NCI-H187 treated with DMSO at 0.1 percent for 48 hours (cell line): Measurements from ENCODE around the gene UBTD1.

ENCODE experiments used
- DNase-seq: peaks from one replicate; lab custom pipeline; 2025; lab: John Stamatoyannopoulos, UW

Gene UBTD1

DNA sequence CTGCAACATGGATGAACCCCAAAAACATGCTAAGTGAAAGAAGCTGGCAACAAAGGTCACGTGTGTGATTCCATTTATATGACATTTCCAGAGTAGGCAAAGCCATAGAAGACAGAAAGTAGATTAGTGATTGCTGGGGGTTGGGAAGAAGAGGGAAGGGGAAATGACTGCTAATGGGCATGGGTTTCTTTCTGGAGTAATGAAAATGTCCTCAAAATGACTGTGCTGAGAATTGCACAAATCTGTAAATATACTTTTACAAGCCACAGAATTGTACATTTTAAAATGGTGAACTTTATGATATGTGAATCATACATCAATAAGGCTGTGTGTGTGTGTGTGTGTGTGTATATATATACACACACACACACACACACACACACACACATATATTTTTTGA lies 16.3 kb upstream of the UBTD1 start:
- no peak for DNase-seq

DNA sequence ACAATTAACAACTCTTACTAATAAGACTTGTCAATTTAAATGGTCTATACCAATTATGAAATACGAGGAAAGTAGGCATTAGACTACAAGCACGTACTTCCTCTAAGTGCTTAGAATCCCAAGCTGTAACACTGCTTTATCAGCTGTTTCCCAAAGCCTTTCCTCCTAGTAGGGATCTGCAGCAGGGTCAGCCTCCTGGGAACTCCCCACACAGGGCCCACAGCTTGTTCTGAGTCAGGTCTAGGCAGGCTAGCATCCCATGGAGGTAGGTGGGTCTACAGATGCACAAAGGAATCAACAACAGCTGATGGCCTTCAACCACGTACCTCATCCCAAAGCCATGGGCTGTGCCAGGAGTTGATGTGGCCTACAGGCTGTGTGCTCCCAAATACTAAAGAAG lies 15.2 kb upstream of the UBTD1 start:
- DNase-seq, result no peak

DNA sequence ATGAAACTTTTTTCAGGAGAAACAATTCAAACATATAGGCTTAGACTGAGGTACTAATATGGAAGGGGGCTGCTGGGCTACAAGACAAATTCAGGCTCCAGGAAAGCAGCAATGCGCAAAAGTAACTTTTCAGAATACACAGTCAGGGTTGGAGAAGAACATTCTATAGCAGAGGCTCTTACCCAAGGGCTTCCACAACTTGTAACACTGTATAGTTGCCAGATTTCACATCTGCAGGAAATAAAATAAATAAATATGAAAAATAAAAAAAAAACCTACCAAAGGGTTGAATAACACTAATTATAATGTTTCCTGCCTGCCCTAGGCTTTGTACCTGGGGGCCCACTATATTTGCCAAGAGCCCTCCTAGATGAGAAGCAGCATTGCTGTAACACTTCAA lies 14.8 kb upstream of the UBTD1 start:
- no peak for DNase-seq

DNA sequence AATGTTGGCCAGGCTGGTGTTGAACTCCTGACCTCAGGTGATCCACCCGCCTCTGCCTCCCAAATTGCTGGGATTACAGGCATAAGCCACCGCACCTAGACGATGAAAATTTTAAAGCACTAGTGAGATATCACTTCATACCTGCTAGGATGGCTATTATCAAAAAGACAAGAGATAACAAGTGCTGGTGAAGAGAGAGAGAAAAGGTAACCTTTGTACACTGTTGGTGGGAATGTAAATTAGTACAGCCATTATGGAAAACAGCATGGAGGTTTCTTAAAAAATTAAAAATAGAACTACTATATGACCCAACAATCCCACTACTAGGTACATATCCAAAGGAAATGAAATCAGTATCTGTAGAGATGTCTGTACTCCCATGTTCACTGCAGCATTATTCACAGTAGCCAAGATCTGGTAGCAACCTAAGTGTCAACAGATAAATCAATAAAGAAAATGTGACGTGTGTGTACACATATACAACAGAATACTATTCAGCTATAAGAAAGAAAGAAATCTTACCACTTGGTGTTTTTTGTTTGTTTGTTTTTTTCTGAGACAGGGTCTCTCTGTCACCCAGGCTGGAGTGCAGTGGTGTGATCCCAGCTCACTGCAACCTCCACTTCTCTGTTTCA lies 13.0 kb upstream of the UBTD1 start:
- DNase-seq, result no peak

DNA sequence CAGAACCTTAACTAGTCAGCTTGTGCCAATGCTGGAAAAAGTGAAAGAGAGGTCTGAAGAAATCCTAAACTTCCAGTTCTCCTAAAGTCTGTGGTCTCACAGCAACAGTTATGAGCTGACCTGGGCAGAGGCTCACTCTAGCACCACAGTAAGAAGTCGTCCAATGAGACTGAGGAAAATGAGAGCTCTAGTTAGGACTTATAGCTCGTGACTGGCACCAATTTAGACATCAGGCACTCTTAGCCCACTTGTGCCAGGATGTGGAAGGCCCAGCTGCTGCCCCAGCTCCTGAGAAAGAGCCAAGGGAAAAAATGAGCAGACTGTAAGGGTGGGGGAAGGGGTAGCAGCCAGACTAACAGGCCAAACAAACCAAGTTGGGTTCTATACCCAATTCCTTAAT lies 8.1 kb upstream of the UBTD1 start:
- no peak for DNase-seq

DNA sequence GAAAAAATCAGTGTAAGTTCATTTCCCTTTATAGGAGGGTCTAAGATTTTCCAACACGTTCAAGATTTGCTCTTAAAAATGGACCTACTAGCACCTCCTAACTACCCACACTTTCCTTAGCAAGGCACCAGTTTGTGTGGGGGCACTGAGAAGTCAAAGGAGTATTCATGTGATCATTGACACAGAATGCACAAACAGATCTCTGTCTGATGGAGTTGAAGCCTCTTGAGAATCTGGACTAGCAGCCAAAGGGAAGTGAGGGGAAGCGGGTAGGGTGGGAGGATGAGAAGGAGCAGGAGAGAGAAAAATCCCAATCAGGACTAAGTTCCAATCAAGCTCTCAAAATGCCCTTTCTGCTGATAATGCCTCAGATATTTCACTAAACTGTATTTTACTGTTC lies 4.6 kb upstream of the UBTD1 start:
- no peak for DNase-seq

DNA sequence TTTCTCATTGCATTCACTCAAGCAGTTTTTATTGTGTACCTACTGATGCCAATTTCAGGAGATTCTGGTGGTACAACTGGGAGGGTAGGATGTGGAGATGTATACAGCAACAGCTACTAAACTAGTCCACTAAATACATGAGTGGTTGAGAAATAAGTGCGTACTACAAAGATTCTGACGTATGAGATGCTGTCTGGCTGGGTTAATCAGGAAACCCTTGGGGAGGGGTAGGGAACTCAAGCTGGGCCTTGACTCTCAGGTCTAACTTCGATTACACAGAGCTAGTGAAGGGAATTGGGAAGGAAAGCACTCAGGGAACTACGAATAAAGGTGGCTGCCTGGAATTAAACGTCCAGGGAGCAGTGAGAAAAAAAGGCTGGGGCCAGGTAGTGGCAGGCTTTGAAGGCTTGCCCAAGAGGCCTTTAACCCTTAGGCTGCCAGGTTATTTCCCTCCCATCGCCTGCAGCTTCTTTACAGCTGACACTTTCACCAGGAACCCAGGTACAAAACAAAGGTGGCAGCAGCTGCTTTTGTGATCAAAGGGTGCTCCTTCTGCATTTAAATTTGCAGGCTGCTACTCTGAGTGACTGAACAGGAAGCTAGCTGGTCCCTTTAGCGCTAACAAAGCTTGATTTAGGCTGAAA lies 3.7 kb upstream of the UBTD1 start:
- DNase-seq, result no peak

DNA sequence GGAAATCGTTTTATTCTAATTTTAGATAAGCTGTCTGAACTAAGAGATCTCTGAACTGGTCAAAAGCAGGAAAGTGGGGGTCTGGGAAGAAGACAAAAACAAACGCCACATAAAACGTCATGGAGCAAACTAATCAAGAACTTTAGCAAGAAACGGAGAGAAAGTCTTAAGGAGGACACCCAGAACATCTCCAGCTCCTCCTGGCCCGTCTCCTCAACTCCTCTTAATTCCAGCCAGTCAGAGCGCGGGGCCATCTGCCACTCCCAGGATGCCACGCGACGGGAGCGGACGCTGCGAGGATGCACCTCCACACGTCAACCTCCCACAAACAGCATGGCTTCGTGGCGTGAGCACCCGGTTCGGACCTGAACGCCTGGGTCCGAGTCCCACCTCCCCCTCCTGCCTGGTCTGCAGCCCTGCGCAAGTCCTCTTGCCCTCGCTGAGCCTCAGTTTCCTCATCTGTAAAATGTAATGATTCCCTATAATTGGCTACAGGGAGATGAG lies 1.1 kb upstream of the UBTD1 start:
- DNase-seq, result no peak

DNA sequence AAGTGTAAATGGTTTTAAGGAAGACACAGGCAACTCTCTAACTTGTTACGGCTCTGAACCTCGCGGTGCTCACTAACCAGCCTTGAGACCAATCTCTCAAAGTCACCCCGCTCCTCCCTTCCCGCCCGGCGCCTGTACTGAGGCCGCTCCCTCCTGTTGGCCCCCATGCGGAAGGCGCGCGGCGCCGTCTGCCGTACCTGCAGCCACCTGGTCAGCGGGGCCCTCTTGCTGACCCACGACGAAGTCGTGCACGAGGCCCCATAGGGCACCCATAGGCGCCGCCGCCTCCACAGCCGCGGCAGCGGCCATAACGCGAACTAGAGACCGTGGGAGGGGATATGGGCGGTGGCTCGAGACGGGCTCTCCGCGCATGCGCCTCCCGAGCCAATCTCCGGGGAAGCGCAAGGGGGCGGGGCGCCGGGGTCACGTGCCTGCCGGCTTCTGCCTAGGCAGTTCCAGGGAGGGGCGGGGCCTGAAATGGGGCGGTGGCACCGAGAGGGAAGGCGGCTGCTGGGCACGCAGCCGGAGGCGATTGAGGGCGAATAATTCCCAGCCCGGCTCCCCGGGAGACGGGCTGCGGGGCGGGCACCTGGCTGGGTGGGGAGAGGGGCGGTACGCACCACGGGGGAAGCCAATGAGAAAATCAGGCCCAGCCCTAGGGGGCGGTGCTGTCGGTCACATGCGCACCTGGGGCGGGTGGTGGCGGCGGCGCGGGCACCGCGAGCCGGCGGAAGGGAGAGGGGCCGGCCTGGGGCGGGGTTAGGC lies 466 bp upstream of the UBTD1 start, which contains the start of gene MMS19:
MMS19 (minus strand) TSS at position 347 of the 765 bp plus-strand sequence; CDS start at position 309, 38 bp downstream.
- DNase-seq, result peak; percentile 53

DNA sequence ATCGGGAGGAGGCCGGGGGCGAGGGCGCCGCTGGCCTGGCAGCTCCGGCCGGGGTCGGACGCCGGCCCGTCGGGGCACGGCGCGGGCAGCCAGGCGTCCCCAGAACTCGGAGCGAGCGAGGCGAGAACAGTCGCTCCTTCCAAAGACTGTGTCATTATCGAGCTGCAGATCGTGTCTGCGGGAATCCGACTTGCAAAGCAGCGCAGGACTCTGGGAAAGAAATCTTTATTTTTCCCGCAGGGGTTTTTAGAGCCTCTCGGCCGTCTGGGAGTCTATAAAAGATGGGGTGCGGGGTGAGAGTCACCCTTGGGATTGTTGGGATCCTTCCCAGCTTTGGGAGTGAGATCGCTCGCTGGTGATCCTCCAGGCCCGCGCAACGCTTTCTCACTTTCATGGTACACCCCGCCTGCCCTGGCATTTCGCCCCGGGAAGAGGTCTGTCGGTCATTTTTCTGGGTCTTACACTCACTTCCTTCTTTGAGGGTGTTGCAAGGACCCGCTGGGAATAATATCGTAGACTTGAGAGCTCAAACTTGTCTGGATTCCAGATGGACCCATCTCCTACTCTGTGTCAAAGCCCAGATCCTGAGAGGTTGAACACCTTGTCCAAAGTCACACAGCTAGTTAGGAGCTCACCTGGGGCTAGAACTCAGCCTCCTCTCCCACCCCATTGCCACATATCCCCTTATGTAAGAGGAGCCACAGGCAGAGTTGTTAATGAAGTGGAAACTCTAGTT lies 1.0 kb downstream of the UBTD1 start:
- no peak for DNase-seq

DNA sequence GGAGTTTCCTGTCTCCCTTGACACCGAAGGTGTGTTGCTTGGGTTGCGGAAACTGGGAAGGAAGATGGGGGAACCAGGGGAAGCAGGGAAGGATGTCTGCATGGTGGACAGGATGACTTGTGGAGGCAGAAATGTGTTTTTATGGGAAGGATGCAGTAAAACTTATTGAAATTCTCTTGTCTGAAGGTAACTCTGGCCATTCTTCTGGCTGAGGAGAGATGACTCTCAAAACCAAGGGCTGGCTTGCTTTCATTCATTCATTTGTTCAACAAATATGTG lies 1.5 kb downstream of the UBTD1 start:
- DNase-seq, result no peak

DNA sequence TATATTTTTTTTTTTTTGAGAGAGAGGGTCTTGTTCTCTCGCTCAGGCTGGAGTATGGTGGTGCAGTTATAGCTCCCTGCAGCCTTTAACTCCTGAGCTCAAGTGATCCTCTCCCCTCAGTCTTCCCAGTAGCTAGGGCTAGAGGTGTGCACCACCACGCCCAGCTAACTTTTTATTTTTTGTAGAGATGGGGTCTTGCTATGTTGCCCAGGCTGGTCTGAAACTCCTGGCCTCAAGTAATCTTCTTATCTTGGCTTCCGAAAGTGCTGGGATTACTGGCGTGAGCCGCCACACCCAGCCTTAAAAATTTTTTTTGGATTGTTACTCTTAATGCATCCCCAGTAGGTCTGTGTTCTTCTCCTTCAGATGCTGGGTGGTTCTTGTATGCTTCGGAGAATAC lies 4.2 kb downstream of the UBTD1 start:
- no peak for DNase-seq

DNA sequence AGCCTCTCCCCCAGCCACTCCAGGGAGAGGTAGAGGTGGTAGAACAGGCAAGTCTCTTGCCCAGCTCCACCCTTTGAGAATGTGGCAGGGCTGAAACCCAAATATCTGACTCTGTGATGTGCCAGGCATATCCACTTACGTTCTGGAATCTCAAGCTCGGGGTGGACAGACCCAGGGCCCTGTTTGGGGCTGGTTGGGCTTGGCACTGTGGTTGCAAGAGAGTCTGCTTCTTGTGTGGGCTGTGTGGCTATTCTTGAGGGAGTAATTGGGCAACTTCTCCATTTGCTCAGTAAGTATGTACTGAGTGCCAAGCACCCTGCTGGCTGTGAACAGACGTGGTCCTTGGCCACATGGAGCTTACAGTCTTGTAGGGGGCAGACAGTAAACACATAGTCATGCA lies 4.7 kb downstream of the UBTD1 start:
- DNase-seq, result no peak

DNA sequence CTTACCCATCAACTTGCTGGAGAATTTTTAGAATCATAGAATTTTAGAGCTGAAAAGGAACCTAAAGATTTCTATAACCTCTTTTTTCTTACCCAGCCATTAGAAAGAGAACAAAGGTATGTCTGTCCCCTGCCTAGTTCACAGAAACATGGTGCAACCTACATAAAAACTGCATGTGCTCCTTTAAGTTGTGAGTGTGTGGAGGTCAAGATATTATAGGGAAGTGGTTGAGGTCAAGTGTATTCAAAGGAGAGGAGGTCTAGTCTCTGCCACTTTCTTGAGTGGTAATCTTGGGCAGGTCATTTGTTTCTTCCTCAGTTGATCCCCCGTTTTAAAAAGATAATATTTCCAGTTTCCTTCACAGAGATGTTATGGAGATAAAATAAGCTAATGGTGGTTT lies 6.4 kb downstream of the UBTD1 start:
- no peak for DNase-seq

DNA sequence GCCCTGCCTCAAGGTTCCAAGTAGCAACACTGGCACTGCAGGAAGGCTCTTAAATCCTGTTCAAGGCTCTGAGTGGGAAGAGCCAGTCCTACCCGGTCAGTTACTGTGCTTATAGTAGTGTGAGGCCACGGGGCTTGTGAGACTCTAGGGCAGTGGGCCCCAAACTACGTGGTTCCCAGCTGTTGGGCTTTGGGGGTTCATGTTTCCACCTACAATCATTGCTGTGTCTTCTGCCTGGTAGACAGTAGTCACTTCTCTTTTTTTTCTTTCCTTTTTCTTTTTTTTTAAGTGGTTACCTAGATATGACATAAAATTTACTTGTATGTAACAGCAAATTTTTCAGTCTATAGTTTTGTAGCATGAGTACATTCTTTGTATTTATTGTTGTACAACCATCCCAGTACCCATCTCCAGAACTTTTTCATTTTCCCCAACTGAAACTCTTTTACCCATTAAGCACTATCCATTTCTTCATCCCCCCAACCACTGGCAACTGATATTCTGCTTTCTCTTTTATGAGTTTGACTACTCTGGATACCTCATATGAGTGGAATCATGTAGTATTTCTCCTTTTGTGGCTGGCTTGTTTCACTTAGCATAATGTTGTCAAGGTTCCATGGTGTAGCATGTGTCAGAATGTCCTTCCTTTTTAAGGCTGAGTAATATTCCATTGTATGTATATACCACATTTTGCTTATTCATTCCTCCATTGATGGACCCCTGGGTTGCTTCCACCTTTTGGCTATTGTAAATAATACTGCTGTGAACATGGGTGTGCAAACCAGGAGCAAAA lies 7.7 kb downstream of the UBTD1 start:
- no peak for DNase-seq

DNA sequence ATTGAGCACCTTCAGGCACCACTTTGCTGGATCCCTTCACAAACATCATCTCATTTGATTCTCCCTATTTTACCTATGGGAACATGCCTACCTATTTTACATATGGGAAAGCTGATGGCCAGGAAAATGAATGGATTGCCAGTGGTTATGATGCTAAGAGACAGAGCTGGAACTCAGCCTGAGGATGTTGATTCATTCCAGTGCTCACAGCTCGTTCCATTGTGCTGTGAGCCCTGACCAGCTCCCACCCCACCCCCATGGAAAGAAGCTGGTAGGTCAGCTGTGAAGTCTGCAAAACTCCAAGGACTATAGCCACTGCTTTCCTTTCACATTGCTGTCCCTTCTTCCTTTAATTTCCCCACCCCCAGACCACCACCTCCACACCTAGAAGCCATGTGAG lies 9.6 kb downstream of the UBTD1 start:
- DNase-seq, result no peak

DNA sequence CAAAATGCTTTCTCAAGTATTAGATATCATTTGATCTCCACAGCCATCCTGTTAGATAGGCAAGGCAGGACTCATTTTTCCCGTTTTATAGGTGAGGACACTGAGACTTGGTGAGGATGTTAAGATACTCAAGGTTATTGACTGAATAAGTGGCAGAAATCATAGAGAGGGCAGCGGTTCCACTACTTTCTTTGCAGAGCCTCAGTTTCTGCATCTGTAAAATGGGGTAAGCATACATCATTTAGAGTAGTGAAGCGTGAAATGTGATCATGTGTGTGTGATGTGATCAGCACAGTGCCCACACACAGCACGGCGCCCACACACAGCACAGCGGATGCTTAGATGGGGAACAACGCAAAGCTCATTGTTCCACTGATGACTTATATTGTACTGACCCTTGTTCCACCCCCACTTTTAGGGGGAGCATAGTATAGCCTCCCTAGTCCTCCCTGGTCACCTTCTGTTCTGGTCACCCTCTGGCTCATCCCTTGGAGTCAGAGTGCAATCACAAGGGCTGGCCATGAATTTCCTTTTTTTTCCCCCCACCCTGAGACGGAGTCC lies 10.5 kb downstream of the UBTD1 start:
- no peak for DNase-seq

DNA sequence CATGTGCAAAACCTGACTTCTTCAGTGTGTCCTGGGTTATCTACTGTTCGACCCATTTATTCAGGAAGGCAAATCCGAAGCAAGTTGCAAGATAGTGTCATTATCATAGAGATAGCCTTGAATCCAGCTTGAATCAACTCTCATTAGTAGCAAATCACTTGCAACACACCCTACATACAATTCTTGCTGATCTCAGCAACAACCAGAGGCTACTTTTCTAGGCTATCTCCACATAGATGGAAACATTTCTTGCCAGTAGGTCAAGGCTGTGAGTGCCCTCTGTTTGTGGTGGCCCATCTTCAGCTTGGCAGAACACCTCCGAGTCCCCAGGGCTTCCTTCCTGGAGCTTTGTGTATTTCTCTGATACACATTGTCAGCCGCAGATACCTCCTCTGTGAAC lies 12.0 kb downstream of the UBTD1 start:
- DNase-seq, result no peak

DNA sequence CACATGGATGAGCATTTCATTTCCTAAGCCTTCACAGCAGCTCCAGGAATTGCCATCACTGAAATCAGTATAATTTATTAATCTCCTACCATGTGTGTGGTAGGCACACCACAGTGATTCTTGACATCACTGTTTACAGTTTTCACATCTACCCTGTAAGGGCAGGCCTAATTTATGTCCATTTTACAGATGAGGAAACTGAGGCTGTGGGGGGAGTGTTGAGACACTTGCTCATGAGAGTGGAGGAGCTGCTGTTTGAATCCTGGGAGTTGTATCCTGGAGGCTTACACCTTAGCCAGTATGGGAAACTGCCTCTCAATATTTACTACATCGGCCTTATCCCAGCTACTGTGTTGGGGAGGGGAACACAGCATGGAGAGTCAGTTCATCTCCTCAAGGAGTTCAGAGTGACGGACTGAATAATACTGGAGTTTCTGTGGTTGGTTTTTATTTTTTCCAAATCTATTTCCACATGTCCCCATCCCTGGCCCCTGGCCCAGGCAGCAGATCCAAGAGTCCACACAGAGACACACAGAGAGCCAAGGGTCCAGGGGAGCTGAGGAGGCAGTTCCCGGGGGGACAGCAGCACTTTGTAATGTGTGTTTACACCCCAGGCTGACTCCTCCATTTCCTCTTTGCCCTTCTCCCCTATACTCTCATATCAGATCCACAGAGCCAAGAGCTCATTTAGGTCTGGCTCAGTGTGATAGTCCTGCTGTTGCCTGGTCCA lies 13.2 kb downstream of the UBTD1 start:
- no peak for DNase-seq

DNA sequence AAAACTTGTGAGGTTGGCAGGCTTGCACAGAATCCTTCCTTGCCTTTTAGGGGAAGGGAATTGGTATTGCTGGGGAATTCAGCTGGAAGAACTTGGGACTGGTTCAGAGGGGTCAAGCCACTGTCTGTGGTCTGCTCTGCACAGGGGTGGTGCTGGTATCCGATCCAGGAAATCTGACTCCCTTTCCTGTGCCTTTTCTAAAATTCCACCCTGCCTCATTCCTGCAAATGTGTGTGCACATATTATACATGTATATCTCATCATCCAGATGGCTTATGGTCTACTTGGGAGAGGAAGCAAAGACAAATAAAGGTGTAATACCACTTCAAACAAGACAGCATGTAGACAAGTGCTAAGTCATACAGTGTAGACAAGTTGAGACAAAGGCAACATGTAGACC lies 14.3 kb downstream of the UBTD1 start:
- no peak for DNase-seq

DNA sequence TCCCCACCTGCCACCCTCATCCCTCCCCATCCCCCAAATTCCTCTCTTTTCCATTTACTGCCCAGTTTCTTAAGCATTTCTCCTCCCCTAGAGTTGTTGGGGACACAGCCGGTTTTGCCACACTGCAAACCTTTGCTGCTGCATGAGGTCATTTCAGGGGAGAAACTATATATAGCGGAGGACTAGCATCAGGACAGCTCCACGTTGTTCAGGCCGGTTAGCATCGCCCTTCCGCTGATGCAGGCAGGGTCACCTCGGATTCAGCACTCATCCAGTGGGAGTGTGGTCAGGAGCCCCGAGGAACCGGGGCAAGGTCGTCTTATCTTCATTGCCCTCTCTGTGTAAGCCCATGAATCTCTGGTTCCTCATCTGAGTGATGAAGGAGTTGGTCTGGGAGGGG lies 15.6 kb downstream of the UBTD1 start:
- no peak for DNase-seq
